ENCODE measurements around the gene SPATA13. TPM values are rescaled to one million over a fixed set of nuclear protein-coding genes. Genes with fewer than 3 reads are reported as not detected.

SPATA13 gene
- total RNA-seq, 1 donor from 2014 or later, result 38.2 TPM

- TF ChIP-seq CTCF (IDR thresholded peaks at IDR 0.05), result no peak
- H3K4me1 ChIP-seq, result peaks cover 0 to 10% of the 10 kb centered on the region in 2 donors
- no peaks in the 10 kb centered on the region for H3K36me3 ChIP-seq
- H3K4me3 ChIP-seq, result no peak overlapping the region
- no peaks in the 10 kb centered on the region for H3K9me3 ChIP-seq
- no peak for DNase-seq (ENCODE audit: low spot score in 2 of 2)
- H3K27me3 ChIP-seq, result no peaks in the 10 kb centered on the region
- intact Hi-C loops (cut with DNase I), result no loop called here
- H3K27ac ChIP-seq, result no peak overlapping the region
These were observed 115.8 kb downstream of the SPATA13 start for GRCh38 chr13:24276306-24276705.

GRCh38 chr13:24276861-24277260 lies 116.3 kb downstream of the SPATA13 start:
- Histone ChIP-seq H3K27ac (no peak overlapping the region), H3K4me3 (no peak overlapping the region), H3K27me3 (no peaks in the 10 kb centered on the region), H3K36me3 (no peaks in the 10 kb centered on the region), H3K4me1 (peaks cover 0 to 10% of the 10 kb centered on the region in 2 donors), H3K9me3 (no peaks in the 10 kb centered on the region)
- DNase-seq (ENCODE audit: low spot score in 2 of 2), result no peak
- intact Hi-C loops (cut with DNase I), result no loop called here
- TF ChIP-seq CTCF (IDR thresholded peaks at IDR 0.05), result no peak

GRCh38 chr13:24277761-24278160 lies 117.2 kb downstream of the SPATA13 start:
- peaks cover 0 to 3% of the 10 kb centered on the region in 2 donors for H3K4me1 ChIP-seq
- no peak overlapping the region for H3K27ac ChIP-seq
- H3K36me3 ChIP-seq, result no peaks in the 10 kb centered on the region
- H3K27me3 ChIP-seq, result no peaks in the 10 kb centered on the region
- no peak for DNase-seq (ENCODE audit: low spot score in 2 of 2)
- no peak overlapping the region for H3K4me3 ChIP-seq
- H3K9me3 ChIP-seq, result no peaks in the 10 kb centered on the region
- TF ChIP-seq CTCF (IDR thresholded peaks at IDR 0.05), result no peak
- intact Hi-C loops (cut with DNase I), result no loop called here

GRCh38 chr13:24279327-24280110 lies 119.0 kb downstream of the SPATA13 start:
- intact Hi-C loops (cut with DNase I), result no loop called here
- TF ChIP-seq CTCF (IDR thresholded peaks at IDR 0.05), result no peak
- Histone ChIP-seq H3K27me3 (no peaks in the 10 kb centered on the region), H3K4me3 (no peak overlapping the region), H3K36me3 (peaks cover 0 to 3% of the 10 kb centered on the region in 2 donors), H3K9me3 (no peaks in the 10 kb centered on the region), H3K4me1 (no peaks in the 10 kb centered on the region), H3K27ac (no peak overlapping the region)
- DNase-seq (ENCODE audit: low spot score in 2 of 2), result no peak

GRCh38 chr13:24280720-24281119 lies 120.2 kb downstream of the SPATA13 start:
- no peak for TF ChIP-seq CTCF (IDR thresholded peaks at IDR 0.05)
- H3K9me3 ChIP-seq, result no peaks in the 10 kb centered on the region
- DNase-seq (ENCODE audit: low spot score in 2 of 2), result no peak
- no peak overlapping the region for H3K27ac ChIP-seq
- no peak overlapping the region for H3K4me3 ChIP-seq
- intact Hi-C loops (cut with DNase I), result no loop called here
- no peaks in the 10 kb centered on the region for H3K4me1 ChIP-seq
- H3K27me3 ChIP-seq, result no peaks in the 10 kb centered on the region
- H3K36me3 ChIP-seq, result peaks cover 4 to 9% of the 10 kb centered on the region in 2 donors

Data from ascending aorta (tissue), 2 donors.